HCT116 (cell line): ENCODE measurements around the gene THADA. TPM values are rescaled to one million over a fixed set of nuclear protein-coding genes. Genes with fewer than 3 reads are reported as not detected.
A peak's percentile ranks its signal among the peaks of the same experiment; 100 is the strongest.

Source experiments
- ATAC-seq: fragments of 200-7000 bp; cut with Tn5 transposase; 2 replicates; pipeline ENCODE4 v1.9.1; 2020; ENCODE audit warnings: mild to moderate bottlenecking, moderate library complexity
- BruUV-seq: library from RNA; stranded (reverse); fragments of 400-500 nt; replicated peaks from 2 replicates; lab custom pipeline; 2021; lab: Mats Ljungman, UMichigan
- CTCF ChIA-PET: fragments of 300-600 bp; sonication (Branson Sonifier 250); formaldehyde crosslinking; loops from one replicate; lab custom pipeline; 2021; ENCODE audit warnings: antibody characterized with exemption; lab: Charles Lee
- POLR2A ChIA-PET: fragments of 300-600, 350-600 bp; sonication (Branson Sonifier 250); formaldehyde crosslinking; loops from one replicate; lab custom pipeline; 2021; ENCODE audit warnings: antibody characterized with exemption; lab: Charles Lee
- RAD21 ChIA-PET, 2 experiments: fragments of 300-600 bp; sonication (Branson Sonifier 250); formaldehyde crosslinking; loops; one replicate each; lab custom pipeline; 2023; ENCODE audit warnings: low total read pairs in 2 of 2; ENCODE audit not compliant: uncharacterized antibody in 2 of 2, unreplicated experiment in 2 of 2, low non-redundant PET in 1 of 2; lab: Charles Lee
- DNase-seq: peaks from one replicate; pipeline ENCODE4 v3.0.0-alpha.2; 2010; ENCODE audit warnings: low read depth, low spot score
- H2AFZ ChIP-seq: fragments of 200-600 bp; shearing (Covaris generic), sonication (generic); 2 replicates; pipeline ENCODE4 v1.6.1; 2017; ENCODE audit warnings: low read depth, mixed run types, mixed read lengths, antibody characterized with exemption, low read length; ENCODE audit not compliant: poor library complexity, severe bottlenecking
- H3K27ac ChIP-seq: 2 replicates; pipeline ENCODE4 v1.5.1; 2012; ENCODE audit warnings: low read depth, low read length
- H3K27me3 ChIP-seq: fragments of 200-600 bp; sonication (generic); 2 replicates; pipeline ENCODE4 v1.6.1; 2016; ENCODE audit warnings: mixed run types, low read length, mixed read lengths; ENCODE audit not compliant: insufficient read depth
- H3K36me3 ChIP-seq, 2 experiments: fragments of 200-500 bp in 1 of 2; fragments of 200-600 bp in 1 of 2; sonication (Bioruptor generic) in 1 of 2; sonication (generic) in 1 of 2; 2 replicates each; pipeline versions ENCODE4 v1.5.1 to v1.6.1; 2014 to 2016; ENCODE audit warnings: low read length in 2 of 2, inconsistent platforms in 1 of 2, mixed read lengths in 1 of 2, mixed run types in 1 of 2; ENCODE audit not compliant: insufficient read depth in 2 of 2, control insufficient read depth in 1 of 2
- H3K4me1 ChIP-seq, 2 experiments: fragments of 200-600 bp in 1 of 2; sonication (generic) in 1 of 2; 2 replicates each; pipeline versions ENCODE4 v1.5.1 to v1.6.1; 2012 to 2017; ENCODE audit warnings: low read length in 2 of 2, inconsistent platforms in 1 of 2, mild to moderate bottlenecking in 1 of 2, mixed read lengths in 1 of 2, mixed run types in 1 of 2, moderate library complexity in 1 of 2; ENCODE audit not compliant: insufficient read depth in 2 of 2, control insufficient read depth in 1 of 2
- H3K4me2 ChIP-seq: fragments of 200-600 bp; sonication (generic); 2 replicates; pipeline ENCODE4 v1.6.1; 2017; ENCODE audit warnings: mixed run types, low read length, mixed read lengths
- H3K4me3 ChIP-seq, 2 experiments: fragments of 200-600 bp in 1 of 2; sonication (generic) in 1 of 2; replicated peaks in 1 of 2; 2 replicates each; pipeline ENCODE4 v1.5.1; 2011 to 2016; ENCODE audit warnings: low read length in 2 of 2, control low read depth in 1 of 2, low read depth in 1 of 2, mild to moderate bottlenecking in 1 of 2, mixed read lengths in 1 of 2, mixed run types in 1 of 2
- H3K79me2 ChIP-seq: fragments of 200-600 bp; sonication (generic); 2 replicates; pipeline ENCODE4 v1.6.1; 2017; ENCODE audit warnings: mild to moderate bottlenecking, mixed run types, low read length, moderate library complexity, mixed read lengths; ENCODE audit not compliant: insufficient read depth
- H3K9ac ChIP-seq: fragments of 200-600 bp; sonication (generic); 2 replicates; pipeline ENCODE4 v1.6.1; 2016; ENCODE audit warnings: low read length, mixed read lengths
- H3K9me2 ChIP-seq: fragments of 200-600 bp; sonication (generic), shearing (Covaris generic); 2 replicates; pipeline ENCODE4 v1.6.1; 2017; ENCODE audit warnings: mixed run types, mild to moderate bottlenecking, moderate library complexity; ENCODE audit not compliant: insufficient read depth
- H3K9me3 ChIP-seq, 2 experiments: fragments of 200-500 bp in 1 of 2; fragments of 200-600 bp in 1 of 2; sonication (Bioruptor generic) in 1 of 2; sonication (generic) in 1 of 2; 2 replicates each; pipeline ENCODE4 v1.6.1; 2014 to 2017; ENCODE audit warnings: low read length in 2 of 2, mixed read lengths in 2 of 2, inconsistent platforms in 1 of 2, low read depth in 1 of 2, mild to moderate bottlenecking in 1 of 2, mixed run types in 1 of 2, moderate library complexity in 1 of 2; ENCODE audit not compliant: control insufficient read depth in 1 of 2, insufficient read depth in 1 of 2
- H4K20me1 ChIP-seq: fragments of 200-600 bp; sonication (generic), shearing (Covaris generic); 2 replicates; pipeline ENCODE4 v1.6.1; 2017; ENCODE audit warnings: mixed run types, mild to moderate bottlenecking, moderate library complexity; ENCODE audit not compliant: insufficient read depth
- CEBPB ChIP-seq: IDR thresholded peaks from 2 replicates; pipeline ENCODE4 v1.6.1; 2012; ENCODE audit warnings: low read depth
- FOSL1 ChIP-seq: IDR thresholded peaks from 2 replicates; pipeline ENCODE4 v1.6.1; 2012; ENCODE audit warnings: low read depth
- POLR2AphosphoS5 ChIP-seq: IDR thresholded peaks from 2 replicates; pipeline ENCODE4 v1.6.1; 2011; ENCODE audit warnings: mild to moderate bottlenecking, low read depth, low read length, moderate library complexity
- intact Hi-C: fragments of 100-400 bp; cut with micrococcal nuclease; formaldehyde crosslinking; loops from 2 replicates; pipeline ENCODE4 v1.10.0; 2022
- total RNA-seq: library from RNA; stranded (reverse); gene quantifications from one replicate; pipeline ENCODE4 v1.2.1, GENCODE V29; 2021; ENCODE audit not compliant: unreplicated experiment
- TF ChIP-seq, protein P1 (sequence below): IDR thresholded peaks from 2 replicates; pipeline ENCODE4 v1.6.1; 2012; ENCODE audit warnings: low read depth
- TF ChIP-seq, protein P2 (sequence below): IDR thresholded peaks from 2 replicates; pipeline ENCODE4 v1.6.1; 2012

THADA gene
- total RNA-seq, 1 experiment from 2014 or later = 30.7 TPM

DNA sequence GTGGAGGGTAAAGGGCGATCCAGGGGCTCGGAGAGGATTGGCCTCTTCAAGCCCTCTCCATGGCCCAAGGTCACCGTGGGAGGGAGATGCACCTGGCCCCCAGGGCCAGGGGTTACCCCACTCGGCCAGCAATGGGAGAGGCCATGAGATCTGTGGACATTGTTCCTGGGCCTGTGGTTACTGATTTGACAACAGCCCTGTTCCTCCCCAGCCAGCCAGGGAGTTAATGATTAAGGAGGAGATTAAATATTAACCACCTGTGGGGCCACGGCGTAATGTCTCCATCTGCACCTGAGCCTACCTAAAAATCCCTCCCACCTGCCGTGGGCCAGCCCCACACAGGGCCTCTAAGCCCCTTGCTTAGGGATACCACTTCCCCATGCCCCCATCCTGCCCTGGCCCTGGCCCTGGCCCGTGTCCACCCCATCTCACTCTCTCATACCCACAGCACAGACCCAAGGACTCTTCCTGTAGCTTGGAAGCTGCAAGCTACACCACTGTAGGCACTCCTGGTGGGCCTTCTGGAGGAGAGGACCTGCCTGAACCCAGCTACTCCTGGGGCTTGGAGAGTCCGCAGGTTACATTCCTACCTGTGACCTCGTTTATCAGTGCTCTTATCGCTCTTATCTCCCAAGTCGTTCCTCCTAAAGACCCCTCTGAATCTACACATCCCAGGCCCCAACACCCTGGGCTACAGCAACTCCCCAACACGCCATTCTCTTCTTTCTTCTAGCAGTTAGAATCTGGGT lies 401.5 kb downstream of the THADA start:
- H4K20me1 ChIP-seq = no peaks in the 10 kb centered on the region
- H3K4me1 ChIP-seq = peaks cover 29 to 37% of the 10 kb centered on the region in 2 experiments
- RAD21 ChIA-PET = no interaction called here
- ATAC-seq = peak; percentile 22
- H3K27ac ChIP-seq = peak overlapping the region; percentile 25; the same call in 1 of the 2 replicates
- H2AFZ ChIP-seq = no peak overlapping the region
- H3K9me2 ChIP-seq = no peaks in the 10 kb centered on the region
- DNase-seq = no peak
- no peaks in the 10 kb centered on the region for H3K27me3 ChIP-seq
- H3K4me3 ChIP-seq = no peak overlapping the region
- H3K36me3 ChIP-seq = no peaks in the 10 kb centered on the region
- peak overlapping the region; percentile 1; the same call in 1 of the 2 replicates for H3K9ac ChIP-seq
- peak overlapping the region; percentile 55 for H3K4me2 ChIP-seq
- POLR2A ChIA-PET = no interaction called here
- TF ChIP-seq, protein P1, sequence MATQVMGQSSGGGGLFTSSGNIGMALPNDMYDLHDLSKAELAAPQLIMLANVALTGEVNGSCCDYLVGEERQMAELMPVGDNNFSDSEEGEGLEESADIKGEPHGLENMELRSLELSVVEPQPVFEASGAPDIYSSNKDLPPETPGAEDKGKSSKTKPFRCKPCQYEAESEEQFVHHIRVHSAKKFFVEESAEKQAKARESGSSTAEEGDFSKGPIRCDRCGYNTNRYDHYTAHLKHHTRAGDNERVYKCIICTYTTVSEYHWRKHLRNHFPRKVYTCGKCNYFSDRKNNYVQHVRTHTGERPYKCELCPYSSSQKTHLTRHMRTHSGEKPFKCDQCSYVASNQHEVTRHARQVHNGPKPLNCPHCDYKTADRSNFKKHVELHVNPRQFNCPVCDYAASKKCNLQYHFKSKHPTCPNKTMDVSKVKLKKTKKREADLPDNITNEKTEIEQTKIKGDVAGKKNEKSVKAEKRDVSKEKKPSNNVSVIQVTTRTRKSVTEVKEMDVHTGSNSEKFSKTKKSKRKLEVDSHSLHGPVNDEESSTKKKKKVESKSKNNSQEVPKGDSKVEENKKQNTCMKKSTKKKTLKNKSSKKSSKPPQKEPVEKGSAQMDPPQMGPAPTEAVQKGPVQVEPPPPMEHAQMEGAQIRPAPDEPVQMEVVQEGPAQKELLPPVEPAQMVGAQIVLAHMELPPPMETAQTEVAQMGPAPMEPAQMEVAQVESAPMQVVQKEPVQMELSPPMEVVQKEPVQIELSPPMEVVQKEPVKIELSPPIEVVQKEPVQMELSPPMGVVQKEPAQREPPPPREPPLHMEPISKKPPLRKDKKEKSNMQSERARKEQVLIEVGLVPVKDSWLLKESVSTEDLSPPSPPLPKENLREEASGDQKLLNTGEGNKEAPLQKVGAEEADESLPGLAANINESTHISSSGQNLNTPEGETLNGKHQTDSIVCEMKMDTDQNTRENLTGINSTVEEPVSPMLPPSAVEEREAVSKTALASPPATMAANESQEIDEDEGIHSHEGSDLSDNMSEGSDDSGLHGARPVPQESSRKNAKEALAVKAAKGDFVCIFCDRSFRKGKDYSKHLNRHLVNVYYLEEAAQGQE = no peak
- 0 out of 2 replicates have a peak, but pooled peaks have one; percentile 16 for TF ChIP-seq POLR2AphosphoS5
- TF ChIP-seq, all 23 proteins: peak for 1
- Histone ChIP-seq H3K9me3 (no peaks in the 10 kb centered on the region), H3K79me2 (no peaks in the 10 kb centered on the region)
- no TSS peak for BruUV-seq
- CTCF ChIA-PET = no interaction called here
- intact Hi-C loops = no loop called here

DNA sequence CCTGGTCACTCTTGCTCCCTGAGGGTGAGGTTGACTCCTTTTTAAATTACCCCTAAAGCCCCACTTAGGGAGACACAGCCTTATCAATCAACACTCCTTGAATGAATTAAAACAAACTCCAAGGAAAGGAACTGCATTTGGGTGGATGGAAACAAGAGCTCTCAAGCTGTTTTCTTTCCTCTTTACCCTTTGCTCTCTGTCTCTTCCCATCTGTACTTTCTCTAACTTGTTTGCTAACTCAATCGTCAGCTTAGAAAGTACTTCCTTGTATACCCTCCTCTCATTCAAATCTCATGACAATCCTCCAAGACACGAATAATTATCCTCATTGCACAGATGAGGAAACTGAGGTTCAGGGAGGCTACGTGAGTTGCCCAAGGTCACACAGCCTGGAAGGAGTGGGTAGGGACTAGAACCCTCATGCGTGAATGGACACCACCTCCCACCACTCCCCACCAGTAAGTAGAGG lies 402.2 kb downstream of the THADA start:
- intact Hi-C loops = no loop called here
- H4K20me1 ChIP-seq = no peaks in the 10 kb centered on the region
- H3K4me2 ChIP-seq = peak overlapping the region; percentile 55
- ATAC-seq = no peak
- H3K4me3 ChIP-seq = no peak overlapping the region
- ChIA-PET CTCF (no interaction called here), POLR2A (no interaction called here), RAD21 (no interaction called here)
- DNase-seq = no peak
- peaks cover 27 to 34% of the 10 kb centered on the region in 2 experiments for H3K4me1 ChIP-seq
- H3K9ac ChIP-seq = 0 out of 2 replicates have a peak overlapping the region, but pooled peaks have one; percentile 1
- H3K36me3 ChIP-seq = no peaks in the 10 kb centered on the region
- H3K27me3 ChIP-seq = no peaks in the 10 kb centered on the region
- no peaks in the 10 kb centered on the region for H3K79me2 ChIP-seq
- BruUV-seq = no TSS peak
- no peaks in the 10 kb centered on the region for H3K9me2 ChIP-seq
- peak overlapping the region; percentile 25; the same call in 1 of the 2 replicates for H3K27ac ChIP-seq
- no peak overlapping the region for H2AFZ ChIP-seq
- TF ChIP-seq, protein P2, sequence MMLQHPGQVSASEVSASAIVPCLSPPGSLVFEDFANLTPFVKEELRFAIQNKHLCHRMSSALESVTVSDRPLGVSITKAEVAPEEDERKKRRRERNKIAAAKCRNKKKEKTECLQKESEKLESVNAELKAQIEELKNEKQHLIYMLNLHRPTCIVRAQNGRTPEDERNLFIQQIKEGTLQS = no peak
- no peak for TF ChIP-seq CEBPB
- TF ChIP-seq FOSL1 = no peak
- H3K9me3 ChIP-seq = no peaks in the 10 kb centered on the region
